Measurements from ENCODE around the gene TSTD1.

The TSTD1 gene

GRCh38 chr1:161006563-161006962 lies 32.2 kb downstream of the TSTD1 start:
- no peak for DNase-seq (ENCODE audit: low read depth in 1 of 2, low spot score in 1 of 2)
- TF ChIP-seq GABPA (IDR thresholded peaks at IDR 0.05; ENCODE audit: low read depth) (no peak), POLR2AphosphoS5 (IDR thresholded peaks at IDR 0.05; ENCODE audit: low read depth) (no peak), SPI1 (IDR thresholded peaks at IDR 0.05; ENCODE audit: borderline replicate concordance, low read depth) (no peak)
- TF ChIP-seq, protein P1, sequence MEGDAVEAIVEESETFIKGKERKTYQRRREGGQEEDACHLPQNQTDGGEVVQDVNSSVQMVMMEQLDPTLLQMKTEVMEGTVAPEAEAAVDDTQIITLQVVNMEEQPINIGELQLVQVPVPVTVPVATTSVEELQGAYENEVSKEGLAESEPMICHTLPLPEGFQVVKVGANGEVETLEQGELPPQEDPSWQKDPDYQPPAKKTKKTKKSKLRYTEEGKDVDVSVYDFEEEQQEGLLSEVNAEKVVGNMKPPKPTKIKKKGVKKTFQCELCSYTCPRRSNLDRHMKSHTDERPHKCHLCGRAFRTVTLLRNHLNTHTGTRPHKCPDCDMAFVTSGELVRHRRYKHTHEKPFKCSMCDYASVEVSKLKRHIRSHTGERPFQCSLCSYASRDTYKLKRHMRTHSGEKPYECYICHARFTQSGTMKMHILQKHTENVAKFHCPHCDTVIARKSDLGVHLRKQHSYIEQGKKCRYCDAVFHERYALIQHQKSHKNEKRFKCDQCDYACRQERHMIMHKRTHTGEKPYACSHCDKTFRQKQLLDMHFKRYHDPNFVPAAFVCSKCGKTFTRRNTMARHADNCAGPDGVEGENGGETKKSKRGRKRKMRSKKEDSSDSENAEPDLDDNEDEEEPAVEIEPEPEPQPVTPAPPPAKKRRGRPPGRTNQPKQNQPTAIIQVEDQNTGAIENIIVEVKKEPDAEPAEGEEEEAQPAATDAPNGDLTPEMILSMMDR (IDR thresholded peaks at IDR 0.05; ENCODE audit: insufficient read depth, low read length), result no peak
- TF ChIP-seq, protein P2, sequence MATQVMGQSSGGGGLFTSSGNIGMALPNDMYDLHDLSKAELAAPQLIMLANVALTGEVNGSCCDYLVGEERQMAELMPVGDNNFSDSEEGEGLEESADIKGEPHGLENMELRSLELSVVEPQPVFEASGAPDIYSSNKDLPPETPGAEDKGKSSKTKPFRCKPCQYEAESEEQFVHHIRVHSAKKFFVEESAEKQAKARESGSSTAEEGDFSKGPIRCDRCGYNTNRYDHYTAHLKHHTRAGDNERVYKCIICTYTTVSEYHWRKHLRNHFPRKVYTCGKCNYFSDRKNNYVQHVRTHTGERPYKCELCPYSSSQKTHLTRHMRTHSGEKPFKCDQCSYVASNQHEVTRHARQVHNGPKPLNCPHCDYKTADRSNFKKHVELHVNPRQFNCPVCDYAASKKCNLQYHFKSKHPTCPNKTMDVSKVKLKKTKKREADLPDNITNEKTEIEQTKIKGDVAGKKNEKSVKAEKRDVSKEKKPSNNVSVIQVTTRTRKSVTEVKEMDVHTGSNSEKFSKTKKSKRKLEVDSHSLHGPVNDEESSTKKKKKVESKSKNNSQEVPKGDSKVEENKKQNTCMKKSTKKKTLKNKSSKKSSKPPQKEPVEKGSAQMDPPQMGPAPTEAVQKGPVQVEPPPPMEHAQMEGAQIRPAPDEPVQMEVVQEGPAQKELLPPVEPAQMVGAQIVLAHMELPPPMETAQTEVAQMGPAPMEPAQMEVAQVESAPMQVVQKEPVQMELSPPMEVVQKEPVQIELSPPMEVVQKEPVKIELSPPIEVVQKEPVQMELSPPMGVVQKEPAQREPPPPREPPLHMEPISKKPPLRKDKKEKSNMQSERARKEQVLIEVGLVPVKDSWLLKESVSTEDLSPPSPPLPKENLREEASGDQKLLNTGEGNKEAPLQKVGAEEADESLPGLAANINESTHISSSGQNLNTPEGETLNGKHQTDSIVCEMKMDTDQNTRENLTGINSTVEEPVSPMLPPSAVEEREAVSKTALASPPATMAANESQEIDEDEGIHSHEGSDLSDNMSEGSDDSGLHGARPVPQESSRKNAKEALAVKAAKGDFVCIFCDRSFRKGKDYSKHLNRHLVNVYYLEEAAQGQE (IDR thresholded peaks at IDR 0.05; ENCODE audit: insufficient replicate concordance, low read depth), result no peak
- H3K4me3 ChIP-seq (replicated peaks; ENCODE audit: insufficient read depth, low read length), result no peak overlapping the region
- no peaks in the 10 kb centered on the region for H3K27me3 ChIP-seq (ENCODE audit: insufficient read depth, poor library complexity, severe bottlenecking)
- no peak overlapping the region for H3K27ac ChIP-seq (replicated peaks)

DNA sequence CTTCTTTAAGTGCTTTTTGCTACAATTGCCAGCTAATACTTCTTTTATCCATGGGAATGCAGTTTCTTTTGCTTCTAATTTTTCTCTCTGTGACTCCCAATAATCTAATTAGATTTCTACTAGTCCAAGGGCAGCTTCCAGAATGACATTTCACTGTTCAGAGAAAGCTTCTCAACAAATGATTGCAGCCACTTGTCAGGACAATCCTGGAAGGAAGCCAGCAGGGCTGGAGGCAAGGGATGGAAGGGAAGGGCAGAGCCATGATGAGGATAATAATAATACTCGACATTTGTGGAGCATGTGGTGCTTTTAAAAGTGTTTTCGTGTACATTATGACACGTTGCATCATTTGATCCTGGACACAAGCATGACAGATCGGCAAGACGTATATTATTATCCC lies 37.2 kb downstream of the TSTD1 start:
- Histone ChIP-seq H3K27ac (replicated peaks) (no peak overlapping the region), H3K4me3 (replicated peaks; ENCODE audit: insufficient read depth, low read length) (no peak overlapping the region), H3K27me3 (ENCODE audit: insufficient read depth, poor library complexity, severe bottlenecking) (no peaks in the 10 kb centered on the region)
- no peak for DNase-seq (ENCODE audit: low read depth in 1 of 2, low spot score in 1 of 2)
- TF ChIP-seq GABPA (IDR thresholded peaks at IDR 0.05; ENCODE audit: low read depth) (no peak), POLR2AphosphoS5 (IDR thresholded peaks at IDR 0.05; ENCODE audit: low read depth) (no peak), SPI1 (IDR thresholded peaks at IDR 0.05; ENCODE audit: borderline replicate concordance, low read depth) (no peak)
- TF ChIP-seq, protein P2 (IDR thresholded peaks at IDR 0.05; ENCODE audit: insufficient replicate concordance, low read depth), result no peak
- TF ChIP-seq, protein P1 (IDR thresholded peaks at IDR 0.05; ENCODE audit: insufficient read depth, low read length), result no peak

DNA sequence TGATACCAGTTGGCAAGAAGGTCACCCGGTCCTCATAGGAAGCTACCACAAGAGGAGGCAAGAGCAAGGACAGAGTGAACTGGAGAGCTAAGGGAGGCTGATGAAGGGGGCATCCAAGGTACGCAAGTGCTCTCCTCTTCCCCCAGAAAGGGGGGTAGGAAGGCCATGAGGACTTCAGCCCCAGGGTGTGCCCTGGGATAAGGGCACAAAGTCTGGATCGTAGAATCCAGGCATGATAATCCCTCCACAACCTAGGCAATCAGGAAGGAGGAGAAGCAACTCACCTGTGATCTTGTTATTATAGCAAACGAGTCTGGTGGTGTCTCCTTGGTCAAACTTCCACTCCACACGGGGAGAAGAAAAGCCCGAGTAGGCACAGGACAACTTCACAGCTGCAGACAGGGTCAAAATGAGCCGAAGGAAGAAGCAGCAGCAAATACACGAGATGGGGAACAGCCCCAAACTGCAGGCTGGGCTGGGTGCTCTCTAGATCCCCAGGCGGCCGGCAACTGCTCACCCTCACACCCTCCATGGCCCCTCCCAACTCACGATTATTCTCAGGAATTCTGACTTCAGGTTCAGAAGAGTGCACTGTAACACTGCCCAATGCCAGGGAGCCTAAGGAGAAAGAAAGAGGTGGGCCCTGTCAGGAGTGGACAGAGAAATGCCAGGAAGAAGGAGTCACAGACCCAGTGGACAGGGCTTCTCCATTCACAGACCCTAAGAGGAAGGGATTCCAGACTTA lies 37.9 kb downstream of the TSTD1 start:
- H3K4me3 ChIP-seq (replicated peaks; ENCODE audit: insufficient read depth, low read length), result no peak overlapping the region
- DNase-seq (ENCODE audit: low read depth in 1 of 2, low spot score in 1 of 2), result no peak
- TF ChIP-seq, protein P2 (IDR thresholded peaks at IDR 0.05; ENCODE audit: insufficient replicate concordance, low read depth), result no peak
- TF ChIP-seq SPI1 (IDR thresholded peaks at IDR 0.05; ENCODE audit: borderline replicate concordance, low read depth) (no peak), GABPA (IDR thresholded peaks at IDR 0.05; ENCODE audit: low read depth) (no peak), POLR2AphosphoS5 (IDR thresholded peaks at IDR 0.05; ENCODE audit: low read depth) (no peak)
- TF ChIP-seq, protein P1 (IDR thresholded peaks at IDR 0.05; ENCODE audit: insufficient read depth, low read length), result no peak
- no peak overlapping the region for H3K27ac ChIP-seq (replicated peaks)
- no peaks in the 10 kb centered on the region for H3K27me3 ChIP-seq (ENCODE audit: insufficient read depth, poor library complexity, severe bottlenecking)

Measured in HL-60 (cell line).